ENCODE data around the gene FJX1.

Gene FJX1

GRCh38 chr11:35602979-35603378 lies 15.3 kb upstream of the FJX1 start:
- TF ChIP-seq, protein P1, sequence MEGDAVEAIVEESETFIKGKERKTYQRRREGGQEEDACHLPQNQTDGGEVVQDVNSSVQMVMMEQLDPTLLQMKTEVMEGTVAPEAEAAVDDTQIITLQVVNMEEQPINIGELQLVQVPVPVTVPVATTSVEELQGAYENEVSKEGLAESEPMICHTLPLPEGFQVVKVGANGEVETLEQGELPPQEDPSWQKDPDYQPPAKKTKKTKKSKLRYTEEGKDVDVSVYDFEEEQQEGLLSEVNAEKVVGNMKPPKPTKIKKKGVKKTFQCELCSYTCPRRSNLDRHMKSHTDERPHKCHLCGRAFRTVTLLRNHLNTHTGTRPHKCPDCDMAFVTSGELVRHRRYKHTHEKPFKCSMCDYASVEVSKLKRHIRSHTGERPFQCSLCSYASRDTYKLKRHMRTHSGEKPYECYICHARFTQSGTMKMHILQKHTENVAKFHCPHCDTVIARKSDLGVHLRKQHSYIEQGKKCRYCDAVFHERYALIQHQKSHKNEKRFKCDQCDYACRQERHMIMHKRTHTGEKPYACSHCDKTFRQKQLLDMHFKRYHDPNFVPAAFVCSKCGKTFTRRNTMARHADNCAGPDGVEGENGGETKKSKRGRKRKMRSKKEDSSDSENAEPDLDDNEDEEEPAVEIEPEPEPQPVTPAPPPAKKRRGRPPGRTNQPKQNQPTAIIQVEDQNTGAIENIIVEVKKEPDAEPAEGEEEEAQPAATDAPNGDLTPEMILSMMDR (IDR thresholded peaks at IDR 0.05; ENCODE audit: low read depth, low read length, missing control alignments), result no peak
- no peak for DNase-seq (ENCODE audit: low read depth)
- in situ Hi-C loops (cut with HindIII; ENCODE audit: low sequenced_read_pairs), result no loop called here
- H3K4me3 ChIP-seq (ENCODE audit: low read depth, low read length), result no peak overlapping the region

DNA sequence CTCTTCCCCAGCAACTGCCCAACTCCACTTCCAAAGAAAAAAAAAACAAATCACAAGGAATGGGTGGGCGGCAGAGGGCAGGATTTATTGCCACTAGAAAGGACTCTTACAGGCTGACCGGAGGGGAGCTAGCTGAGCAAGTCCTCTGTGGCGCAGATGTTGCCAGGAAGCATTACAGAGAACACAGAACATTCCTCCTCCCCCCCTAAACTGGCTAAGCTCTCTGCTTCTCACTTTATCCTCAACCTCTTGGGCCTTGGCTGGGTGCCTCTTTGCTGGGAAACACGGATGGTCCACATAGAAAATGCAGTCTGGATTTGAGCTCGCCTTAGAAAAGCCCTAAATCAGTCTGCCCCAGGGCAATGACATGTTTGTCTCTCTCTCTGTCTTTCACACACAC lies 12.6 kb upstream of the FJX1 start:
- H3K4me3 ChIP-seq (ENCODE audit: low read depth, low read length), result no peak overlapping the region
- TF ChIP-seq, protein P1 (IDR thresholded peaks at IDR 0.05; ENCODE audit: low read depth, low read length, missing control alignments), result no peak
- no peak for DNase-seq (ENCODE audit: low read depth)
- in situ Hi-C loops (cut with HindIII; ENCODE audit: low sequenced_read_pairs), result no loop called here

- H3K4me3 ChIP-seq (ENCODE audit: low read depth, low read length), result no peak overlapping the region
- DNase-seq (ENCODE audit: low read depth), result no peak
- in situ Hi-C loops (cut with HindIII; ENCODE audit: low sequenced_read_pairs), result no loop called here
- TF ChIP-seq, protein P1 (IDR thresholded peaks at IDR 0.05; ENCODE audit: low read depth, low read length, missing control alignments), result no peak
Measured at GRCh38 chr11:35606206-35606605, 12.1 kb upstream of the FJX1 start.

GRCh38 chr11:35608502-35608901 lies 9.8 kb upstream of the FJX1 start:
- in situ Hi-C loops (cut with HindIII; ENCODE audit: low sequenced_read_pairs), result no loop called here
- H3K4me3 ChIP-seq (ENCODE audit: low read depth, low read length), result no peak overlapping the region
- TF ChIP-seq, protein P1 (IDR thresholded peaks at IDR 0.05; ENCODE audit: low read depth, low read length, missing control alignments), result no peak
- no peak for DNase-seq (ENCODE audit: low read depth)

GRCh38 chr11:35609656-35610055 lies 8.6 kb upstream of the FJX1 start:
- no peak for DNase-seq (ENCODE audit: low read depth)
- in situ Hi-C loops (cut with HindIII; ENCODE audit: low sequenced_read_pairs), result no loop called here
- no peak overlapping the region for H3K4me3 ChIP-seq (ENCODE audit: low read depth, low read length)
- TF ChIP-seq, protein P1 (IDR thresholded peaks at IDR 0.05; ENCODE audit: low read depth, low read length, missing control alignments), result no peak

- H3K4me3 ChIP-seq (ENCODE audit: low read depth, low read length), result no peak overlapping the region
- TF ChIP-seq, protein P1 (IDR thresholded peaks at IDR 0.05; ENCODE audit: low read depth, low read length, missing control alignments), result no peak
- in situ Hi-C loops (cut with HindIII; ENCODE audit: low sequenced_read_pairs), result no loop called here
- no peak for DNase-seq (ENCODE audit: low read depth)
Measured at GRCh38 chr11:35610631-35611030, 7.6 kb upstream of the FJX1 start.

- no peak overlapping the region for H3K4me3 ChIP-seq (ENCODE audit: low read depth, low read length)
- TF ChIP-seq, protein P1 (IDR thresholded peaks at IDR 0.05; ENCODE audit: low read depth, low read length, missing control alignments), result no peak
- in situ Hi-C loops (cut with HindIII; ENCODE audit: low sequenced_read_pairs), result no loop called here
- no peak for DNase-seq (ENCODE audit: low read depth)
Measured at GRCh38 chr11:35611741-35612140, 6.5 kb upstream of the FJX1 start.
